Tibial nerve (tissue), 4 donors: ENCODE measurements around the gene SAXO1. TPM values are rescaled to one million over a fixed set of nuclear protein-coding genes. Genes with fewer than 3 reads are reported as not detected.
A peak's percentile ranks its signal among the peaks of the same experiment; 100 is the strongest.

Experiments
- DNase-seq, 2 donors: peaks; one replicate each; pipeline ENCODE4 v3.0.0-alpha.2; 2019; ENCODE audit warnings: low spot score in 2 of 2
- H3K27ac ChIP-seq, 4 donors: fragments of 200-600 bp; sonication (generic) in 3 of 4; one replicate each; pipeline ENCODE4 v1.5.1; 2017 to 2019; ENCODE audit warnings: mild to moderate bottlenecking in 1 of 4
- H3K27me3 ChIP-seq, 2 donors: fragments of 200-600 bp; sonication (generic) in 1 of 2; one replicate each; pipeline versions ENCODE4 v1.5.1 to v1.6.0; 2017 to 2019
- H3K36me3 ChIP-seq, 3 donors: fragments of 200-600 bp; sonication (generic); one replicate each; pipeline ENCODE4 v1.5.1; 2018 to 2019
- H3K4me1 ChIP-seq, 4 donors: fragments of 200-600 bp; sonication (generic) in 3 of 4; one replicate each; pipeline ENCODE4 v1.5.1; 2017 to 2019
- H3K4me3 ChIP-seq, 4 donors: fragments of 200-600 bp; sonication (generic) in 3 of 4; one replicate each; pipeline ENCODE4 v1.5.1; 2017 to 2019; ENCODE audit warnings: mild to moderate bottlenecking in 1 of 4, moderate library complexity in 1 of 4
- H3K9me3 ChIP-seq, 4 donors: fragments of 200-600 bp; sonication (generic) in 3 of 4; one replicate each; pipeline ENCODE4 v1.5.1; 2017 to 2019
- CTCF ChIP-seq, 5 experiments: fragments of 200-600 bp in 3 of 5; fragments of 450-650 bp in 2 of 5; sonication (generic) in 3 of 5; IDR thresholded peaks; one replicate each; pipeline ENCODE4 v1.5.1; 2016 to 2019; ENCODE audit warnings: antibody characterized with exemption in 5 of 5, mild to moderate bottlenecking in 3 of 5, moderate library complexity in 2 of 5
- EP300 ChIP-seq, 2 donors: sonication (generic); formaldehyde crosslinking; IDR thresholded peaks; one replicate each; pipeline ENCODE4 v1.6.1; 2017; ENCODE audit warnings: antibody characterized with exemption in 2 of 2, mild to moderate bottlenecking in 1 of 2
- POLR2A ChIP-seq, 2 donors: fragments of 450-650 bp; IDR thresholded peaks; one replicate each; pipeline ENCODE4 v1.6.1; 2017; ENCODE audit warnings: antibody characterized with exemption in 2 of 2, mild to moderate bottlenecking in 2 of 2, moderate library complexity in 2 of 2
- WGBS, 2 donors: methylation state at CpG; one replicate each; pipeline ENCODE4 v1.1.5; 2018; 5-methylcytosine and 5-hydroxymethylcytosine counted together
- total RNA-seq, 4 donors: library from RNA; depleted of rRNA; stranded (reverse); fragments of >200 nt; gene quantifications; one replicate each; pipeline ENCODE4 v1.1.0, GENCODE V29; 2016

Gene SAXO1
- total RNA-seq, 4 donors from 2014 or later, result 0.39 to 1.0 TPM; not detected in 2

GRCh38 chr9:19032406-19032805 is 603 bp downstream of the SAXO1 start:
- Histone ChIP-seq H3K4me3 (no peak overlapping the region), H3K36me3 (no peaks in the 10 kb centered on the region), H3K9me3 (no peaks in the 10 kb centered on the region), H3K27me3 (no peaks in the 10 kb centered on the region), H3K27ac (no peak overlapping the region), H3K4me1 (peaks cover 0 to 7% (median 0%) of the 10 kb centered on the region in 4 donors)
- no peak for DNase-seq
- TF ChIP-seq EP300 (IDR thresholded peaks at IDR 0.05), result no peak
- TF ChIP-seq CTCF (IDR thresholded peaks at IDR 0.05), result no peak
- TF ChIP-seq POLR2A (IDR thresholded peaks at IDR 0.05), result no peak
- WGBS, 2 donors, result 72 to 79% methylated on average over 14 of the region's 14 CpGs

- no peak for TF ChIP-seq EP300 (IDR thresholded peaks at IDR 0.05)
- no peak for TF ChIP-seq CTCF (IDR thresholded peaks at IDR 0.05)
- TF ChIP-seq POLR2A (IDR thresholded peaks at IDR 0.05), result no peak
- no peak overlapping the region for H3K27ac ChIP-seq
- DNase-seq, result no peak
- WGBS, 2 donors, result 95 to 96% methylated on average over 1 of the region's 1 CpG
- no peak overlapping the region for H3K4me3 ChIP-seq
- no peaks in the 10 kb centered on the region for H3K9me3 ChIP-seq
- peaks cover 0 to 7% (median 0%) of the 10 kb centered on the region in 4 donors for H3K4me1 ChIP-seq
- H3K36me3 ChIP-seq, result no peaks in the 10 kb centered on the region
- H3K27me3 ChIP-seq, result no peaks in the 10 kb centered on the region
These were observed 2.1 kb downstream of the SAXO1 start for GRCh38 chr9:19030899-19031298.

- DNase-seq, result peak in 1 of 2 donors; percentile 45
- no peaks in the 10 kb centered on the region for H3K36me3 ChIP-seq
- no peaks in the 10 kb centered on the region for H3K9me3 ChIP-seq
- no peak overlapping the region for H3K4me3 ChIP-seq
- peaks cover 0 to 7% (median 0%) of the 10 kb centered on the region in 4 donors for H3K4me1 ChIP-seq
- no peaks in the 10 kb centered on the region for H3K27me3 ChIP-seq
- TF ChIP-seq CTCF (IDR thresholded peaks at IDR 0.05) (peak; percentile 62 to 77 (median 70)), EP300 (IDR thresholded peaks at IDR 0.05) (no peak)
- WGBS, 2 donors, result 17 to 20% methylated on average over 8 of the region's 8 CpGs
- no peak overlapping the region for H3K27ac ChIP-seq
These were observed 4.1 kb downstream of the SAXO1 start for GRCh38 chr9:19028835-19029451.

GRCh38 chr9:19027825-19028224 is 5.2 kb downstream of the SAXO1 start:
- Histone ChIP-seq H3K9me3 (no peaks in the 10 kb centered on the region), H3K4me1 (peaks cover 0 to 7% (median 0%) of the 10 kb centered on the region in 4 donors), H3K27ac (no peak overlapping the region), H3K36me3 (no peaks in the 10 kb centered on the region), H3K4me3 (no peak overlapping the region), H3K27me3 (no peaks in the 10 kb centered on the region)
- WGBS, 2 donors, result 96 to 98% methylated on average over 16 to 22 of the region's 22 CpGs
- TF ChIP-seq POLR2A (IDR thresholded peaks at IDR 0.05) (no peak), EP300 (IDR thresholded peaks at IDR 0.05) (no peak), CTCF (IDR thresholded peaks at IDR 0.05) (no peak)
- DNase-seq, result no peak

- Histone ChIP-seq H3K4me1 (peaks cover 0 to 7% (median 0%) of the 10 kb centered on the region in 4 donors), H3K27me3 (no peaks in the 10 kb centered on the region), H3K27ac (no peak overlapping the region), H3K4me3 (no peak overlapping the region), H3K9me3 (no peaks in the 10 kb centered on the region), H3K36me3 (no peaks in the 10 kb centered on the region)
- TF ChIP-seq POLR2A (IDR thresholded peaks at IDR 0.05), result no peak
- TF ChIP-seq EP300 (IDR thresholded peaks at IDR 0.05), result no peak
- no peak for TF ChIP-seq CTCF (IDR thresholded peaks at IDR 0.05)
- no peak for DNase-seq
- 88 to 93% methylated on average over 6 of the region's 6 CpGs for WGBS, 2 donors
These were observed 6.6 kb downstream of the SAXO1 start for GRCh38 chr9:19026375-19026774.
